ENCODE results near the gene MRPL52. TPM values are rescaled to one million over a fixed set of nuclear protein-coding genes. Genes with fewer than 3 reads are reported as not detected.

MRPL52 gene
- total and polyA plus RNA-seq, 2 of the 13 experiments (the other 11 are each of a cell fraction or from before 2014, with no cell fraction given), result 118 to 329 TPM

DNA sequence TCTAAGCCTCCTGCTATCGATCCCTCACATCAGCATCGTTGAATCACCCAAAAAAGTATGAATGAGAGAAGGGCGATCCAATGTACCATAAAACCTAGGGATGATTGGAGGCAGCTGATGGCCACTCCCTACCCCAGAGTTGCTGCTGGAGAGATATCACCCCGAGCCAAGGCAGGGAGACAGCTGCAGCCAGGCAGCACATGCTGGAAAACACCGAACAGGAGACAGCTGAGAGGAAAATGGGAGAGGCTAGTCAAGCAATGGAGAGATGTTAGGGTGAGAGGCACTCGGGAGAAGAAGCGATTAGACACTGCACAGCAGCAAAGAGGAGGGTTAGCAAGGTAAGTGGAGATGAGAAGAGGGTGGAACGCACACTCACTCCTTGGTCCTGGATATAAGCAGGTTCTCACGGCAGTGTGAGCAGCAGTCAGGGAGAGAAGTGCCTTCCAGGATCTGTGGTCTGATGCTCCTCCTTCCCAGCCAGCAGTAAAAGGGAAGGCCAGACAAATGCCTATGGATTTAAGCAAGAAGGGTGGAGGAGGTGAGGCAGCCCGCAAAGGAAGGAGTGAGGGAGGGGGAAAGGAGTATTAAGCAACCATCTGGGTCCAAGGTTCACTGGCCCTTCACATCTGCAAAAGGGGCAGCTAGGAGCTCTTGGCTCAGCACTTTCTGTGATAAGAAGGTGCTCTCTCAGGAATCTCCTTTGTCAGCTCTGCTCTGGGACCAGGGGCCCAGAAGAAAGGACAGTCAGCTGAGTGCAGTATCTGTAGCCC, 14.6 kb upstream of the MRPL52 start, which contains the start of gene SLC7A7 (continued):
- TF ChIP-seq GABPB1 (CRISPR knock-in tag; IDR thresholded peaks at IDR 0.05) (peak; percentile 17; the same call in 1 of the 2 replicates), KDM3A (CRISPR knock-in tag; IDR thresholded peaks at IDR 0.05; ENCODE audit: low read depth) (no peak), ZBTB7B (CRISPR knock-in tag; IDR thresholded peaks at IDR 0.05) (no peak), ATF1 (CRISPR knock-in tag; IDR thresholded peaks at IDR 0.05) (no peak), YEATS2 (CRISPR knock-in tag; IDR thresholded peaks at IDR 0.05; ENCODE audit: borderline replicate concordance) (no peak), XRCC5 (optimal IDR thresholded peaks at IDR 0.05; ENCODE audit: low read length) (peak; percentile 47), TAF15 (IDR thresholded peaks at IDR 0.05; ENCODE audit: low read depth, low read length, poor library complexity, severe bottlenecking) (no peak), RXRA (CRISPR knock-in tag; IDR thresholded peaks at IDR 0.05) (no peak), ZNF75D (CRISPR knock-in tag; IDR thresholded peaks at IDR 0.05; ENCODE audit: borderline replicate concordance) (no peak), ZNF451 (CRISPR knock-in tag; IDR thresholded peaks at IDR 0.05) (no peak)
- TF ChIP-seq, protein P1, sequence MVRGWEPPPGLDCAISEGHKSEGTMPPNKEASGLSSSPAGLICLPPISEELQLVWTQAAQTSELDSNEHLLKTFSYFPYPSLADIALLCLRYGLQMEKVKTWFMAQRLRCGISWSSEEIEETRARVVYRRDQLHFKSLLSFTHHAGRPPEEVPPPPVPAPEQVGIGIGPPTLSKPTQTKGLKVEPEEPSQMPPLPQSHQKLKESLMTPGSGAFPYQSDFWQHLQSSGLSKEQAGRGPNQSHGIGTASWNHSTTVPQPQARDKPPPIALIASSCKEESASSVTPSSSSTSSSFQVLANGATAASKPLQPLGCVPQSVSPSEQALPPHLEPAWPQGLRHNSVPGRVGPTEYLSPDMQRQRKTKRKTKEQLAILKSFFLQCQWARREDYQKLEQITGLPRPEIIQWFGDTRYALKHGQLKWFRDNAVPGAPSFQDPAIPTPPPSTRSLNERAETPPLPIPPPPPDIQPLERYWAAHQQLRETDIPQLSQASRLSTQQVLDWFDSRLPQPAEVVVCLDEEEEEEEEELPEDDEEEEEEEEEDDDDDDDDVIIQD (CRISPR knock-in tag; IDR thresholded peaks at IDR 0.05; ENCODE audit: low read depth), result no peak
- TF ChIP-seq, protein P2, sequence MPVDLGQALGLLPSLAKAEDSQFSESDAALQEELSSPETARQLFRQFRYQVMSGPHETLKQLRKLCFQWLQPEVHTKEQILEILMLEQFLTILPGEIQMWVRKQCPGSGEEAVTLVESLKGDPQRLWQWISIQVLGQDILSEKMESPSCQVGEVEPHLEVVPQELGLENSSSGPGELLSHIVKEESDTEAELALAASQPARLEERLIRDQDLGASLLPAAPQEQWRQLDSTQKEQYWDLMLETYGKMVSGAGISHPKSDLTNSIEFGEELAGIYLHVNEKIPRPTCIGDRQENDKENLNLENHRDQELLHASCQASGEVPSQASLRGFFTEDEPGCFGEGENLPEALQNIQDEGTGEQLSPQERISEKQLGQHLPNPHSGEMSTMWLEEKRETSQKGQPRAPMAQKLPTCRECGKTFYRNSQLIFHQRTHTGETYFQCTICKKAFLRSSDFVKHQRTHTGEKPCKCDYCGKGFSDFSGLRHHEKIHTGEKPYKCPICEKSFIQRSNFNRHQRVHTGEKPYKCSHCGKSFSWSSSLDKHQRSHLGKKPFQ (CRISPR knock-in tag; IDR thresholded peaks at IDR 0.05; ENCODE audit: insufficient replicate concordance), result no peak
- TF ChIP-seq, protein P3, sequence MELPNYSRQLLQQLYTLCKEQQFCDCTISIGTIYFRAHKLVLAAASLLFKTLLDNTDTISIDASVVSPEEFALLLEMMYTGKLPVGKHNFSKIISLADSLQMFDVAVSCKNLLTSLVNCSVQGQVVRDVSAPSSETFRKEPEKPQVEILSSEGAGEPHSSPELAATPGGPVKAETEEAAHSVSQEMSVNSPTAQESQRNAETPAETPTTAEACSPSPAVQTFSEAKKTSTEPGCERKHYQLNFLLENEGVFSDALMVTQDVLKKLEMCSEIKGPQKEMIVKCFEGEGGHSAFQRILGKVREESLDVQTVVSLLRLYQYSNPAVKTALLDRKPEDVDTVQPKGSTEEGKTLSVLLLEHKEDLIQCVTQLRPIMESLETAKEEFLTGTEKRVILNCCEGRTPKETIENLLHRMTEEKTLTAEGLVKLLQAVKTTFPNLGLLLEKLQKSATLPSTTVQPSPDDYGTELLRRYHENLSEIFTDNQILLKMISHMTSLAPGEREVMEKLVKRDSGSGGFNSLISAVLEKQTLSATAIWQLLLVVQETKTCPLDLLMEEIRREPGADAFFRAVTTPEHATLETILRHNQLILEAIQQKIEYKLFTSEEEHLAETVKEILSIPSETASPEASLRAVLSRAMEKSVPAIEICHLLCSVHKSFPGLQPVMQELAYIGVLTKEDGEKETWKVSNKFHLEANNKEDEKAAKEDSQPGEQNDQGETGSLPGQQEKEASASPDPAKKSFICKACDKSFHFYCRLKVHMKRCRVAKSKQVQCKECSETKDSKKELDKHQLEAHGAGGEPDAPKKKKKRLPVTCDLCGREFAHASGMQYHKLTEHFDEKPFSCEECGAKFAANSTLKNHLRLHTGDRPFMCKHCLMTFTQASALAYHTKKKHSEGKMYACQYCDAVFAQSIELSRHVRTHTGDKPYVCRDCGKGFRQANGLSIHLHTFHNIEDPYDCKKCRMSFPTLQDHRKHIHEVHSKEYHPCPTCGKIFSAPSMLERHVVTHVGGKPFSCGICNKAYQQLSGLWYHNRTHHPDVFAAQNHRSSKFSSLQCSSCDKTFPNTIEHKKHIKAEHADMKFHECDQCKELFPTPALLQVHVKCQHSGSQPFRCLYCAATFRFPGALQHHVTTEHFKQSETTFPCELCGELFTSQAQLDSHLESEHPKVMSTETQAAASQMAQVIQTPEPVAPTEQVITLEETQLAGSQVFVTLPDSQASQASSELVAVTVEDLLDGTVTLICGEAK (IDR thresholded peaks at IDR 0.05), result no peak
- TF ChIP-seq, protein P3 (CRISPR knock-in tag; IDR thresholded peaks at IDR 0.05), result no peak
- TF ChIP-seq, protein P4, sequence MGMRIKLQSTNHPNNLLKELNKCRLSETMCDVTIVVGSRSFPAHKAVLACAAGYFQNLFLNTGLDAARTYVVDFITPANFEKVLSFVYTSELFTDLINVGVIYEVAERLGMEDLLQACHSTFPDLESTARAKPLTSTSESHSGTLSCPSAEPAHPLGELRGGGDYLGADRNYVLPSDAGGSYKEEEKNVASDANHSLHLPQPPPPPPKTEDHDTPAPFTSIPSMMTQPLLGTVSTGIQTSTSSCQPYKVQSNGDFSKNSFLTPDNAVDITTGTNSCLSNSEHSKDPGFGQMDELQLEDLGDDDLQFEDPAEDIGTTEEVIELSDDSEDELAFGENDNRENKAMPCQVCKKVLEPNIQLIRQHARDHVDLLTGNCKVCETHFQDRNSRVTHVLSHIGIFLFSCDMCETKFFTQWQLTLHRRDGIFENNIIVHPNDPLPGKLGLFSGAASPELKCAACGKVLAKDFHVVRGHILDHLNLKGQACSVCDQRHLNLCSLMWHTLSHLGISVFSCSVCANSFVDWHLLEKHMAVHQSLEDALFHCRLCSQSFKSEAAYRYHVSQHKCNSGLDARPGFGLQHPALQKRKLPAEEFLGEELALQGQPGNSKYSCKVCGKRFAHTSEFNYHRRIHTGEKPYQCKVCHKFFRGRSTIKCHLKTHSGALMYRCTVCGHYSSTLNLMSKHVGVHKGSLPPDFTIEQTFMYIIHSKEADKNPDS (CRISPR knock-in tag; IDR thresholded peaks at IDR 0.05), result no peak

Data from HepG2 (cell line).